ENCODE measurements around the gene SLC46A3. TPM values are rescaled to one million over a fixed set of nuclear protein-coding genes. Genes with fewer than 3 reads are reported as not detected.

The SLC46A3 gene
- total RNA-seq, 1 experiment from 2014 or later, result 8.1 TPM

GRCh38 chr13:28650284-28650683 is 68.5 kb downstream of the SLC46A3 start:
- Mint-ChIP-seq H3K4me3 (ENCODE audit: unreplicated experiment) (no peak overlapping the region), H3K27me3 (ENCODE audit: insufficient read depth, unreplicated experiment) (no peaks in the 10 kb centered on the region), H3K4me1 (ENCODE audit: insufficient read depth, unreplicated experiment) (peaks cover 16% of the 10 kb centered on the region), H3K27ac (ENCODE audit: low read depth, unreplicated experiment) (no peak overlapping the region), H3K9me3 (ENCODE audit: unreplicated experiment) (no peaks in the 10 kb centered on the region), H3K36me3 (ENCODE audit: insufficient read depth, unreplicated experiment) (no peaks in the 10 kb centered on the region)
- no peak for DNase-seq (ENCODE audit: unreplicated experiment)
- POLR2A ChIA-PET, result no interaction called here
- no TSS peak for BruUV-seq (replicated peaks)
- CTCF ChIA-PET, result no interaction called here
- TF ChIP-seq CTCF (IDR thresholded peaks at IDR 0.05; ENCODE audit: unreplicated experiment), result no peak
- intact Hi-C loops (cut with micrococcal nuclease), result no loop called here

Other genes with a start within 250 kb of the SLC46A3 start
- not detected in 2 replicates for gene FLT1, start 223.8 kb downstream of the SLC46A3 start, total RNA-seq (2022)
- 103 and 136 TPM in 2 replicates for gene POMP, start 59.8 kb downstream of the SLC46A3 start, total RNA-seq (2022)
- not detected in 2 replicates for gene MTUS2, start 101.4 kb upstream of the SLC46A3 start, total RNA-seq (2022)

Measured in MCF 10A (cell line).